ENCODE data around the gene GPR137C. TPM values are rescaled to one million over a fixed set of nuclear protein-coding genes. Genes with fewer than 3 reads are reported as not detected.

The GPR137C gene
- total and polyA plus RNA-seq, 2 of the 13 experiments (the other 11 are each of a cell fraction or from before 2014, with no cell fraction given): 0.34 to 0.51 TPM

DNA sequence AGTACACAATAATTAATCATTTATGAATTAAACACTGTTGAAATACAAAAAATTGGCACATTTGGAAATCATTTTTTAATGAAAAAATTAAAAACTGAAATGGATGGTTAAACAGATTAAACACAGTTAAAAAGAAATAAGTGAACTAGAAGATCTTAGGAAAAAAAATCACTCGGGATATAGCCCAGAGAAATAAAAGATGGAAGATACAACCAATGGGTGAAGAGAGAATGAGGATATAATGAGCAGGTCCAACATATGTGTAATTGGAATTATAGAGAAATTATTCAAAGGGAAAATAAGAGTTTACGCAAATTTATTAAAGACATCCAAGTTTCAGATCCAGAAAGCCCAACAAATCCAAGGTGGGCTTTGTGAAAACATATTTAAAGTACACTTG lies 6.1 kb downstream of the GPR137C start:
- in situ Hi-C loops (cut with HindIII; ENCODE audit: extremely low pct_ligation_motif_present, low pct_unique_long_range_greater_than_20kb) (no loop called here), intact Hi-C loops (cut with micrococcal nuclease; ENCODE audit: unreplicated experiment) (no loop called here)
- BruUV-seq (replicated peaks): no TSS peak
- no peak overlapping the region for H3K27ac ChIP-seq (ENCODE audit: extremely low read length, insufficient read depth, low read length)
- no peaks in the 10 kb centered on the region for H3K79me2 ChIP-seq (ENCODE audit: insufficient read depth, low read length)
- H3K4me1 ChIP-seq (ENCODE audit: insufficient read depth, low read length): peaks cover 12% of the 10 kb centered on the region
- H3K36me3 ChIP-seq (replicated peaks in 1 of 2; ENCODE audit: control insufficient read depth in 1 of 2, insufficient read depth in 2 of 2, low read length in 2 of 2): no peaks in the 10 kb centered on the region; a peak in 1 of 5 replicates
- POLR2A ChIA-PET: no interaction called here
- no peaks in the 10 kb centered on the region; a peak in 1 of 5 replicates for H3K27me3 ChIP-seq (ENCODE audit: control insufficient read depth in 1 of 2, insufficient read depth in 2 of 2, low read length in 2 of 2)
- peaks cover 4% of the 10 kb centered on the region; the same call in 1 of the 2 replicates for H3K9me3 ChIP-seq (ENCODE audit: low read length)
- no peak overlapping the region for H3K4me2 ChIP-seq (ENCODE audit: low read depth, low read length)
- no peak overlapping the region for H3K9ac ChIP-seq (ENCODE audit: insufficient read depth, low read depth, low read length)
- H3K4me3 ChIP-seq (replicated peaks in 1 of 3; ENCODE audit: insufficient read depth in 1 of 3, low read depth in 2 of 3, low read length in 3 of 3): no peak overlapping the region
- CTCF ChIA-PET (ENCODE audit: low intra/inter-chr PET ratio, low total read pairs): no interaction called here
- no peaks in the 10 kb centered on the region for H4K20me1 ChIP-seq (ENCODE audit: insufficient read depth, low read length)
- FAIRE-seq (no peak), ATAC-seq (no peak), DNase-seq (ENCODE audit: low spot score) (no peak)
- 91% methylated on average over 2 of the region's 2 CpGs for WGBS (ENCODE audit: low lambda C conversion rate)
- no peak overlapping the region for H2AFZ ChIP-seq (ENCODE audit: low read length)
- TF ChIP-seq BRCA1 (CRISPR knock-in tag; IDR thresholded peaks at IDR 0.05) (no peak), RELA (CRISPR knock-in tag; IDR thresholded peaks at IDR 0.05) (no peak), TBX3 (IDR thresholded peaks at IDR 0.05; ENCODE audit: borderline replicate concordance) (no peak), MZF1 (CRISPR knock-in tag; IDR thresholded peaks at IDR 0.05; ENCODE audit: borderline replicate concordance) (no peak), FOXO1 (CRISPR knock-in tag; IDR thresholded peaks at IDR 0.05) (no peak), NPAS2 (CRISPR knock-in tag; IDR thresholded peaks at IDR 0.05; ENCODE audit: borderline replicate concordance) (no peak), ZNF318 (CRISPR knock-in tag; IDR thresholded peaks at IDR 0.05) (no peak), ZNF703 (CRISPR knock-in tag; IDR thresholded peaks at IDR 0.05; ENCODE audit: borderline replicate concordance) (no peak), RXRB (CRISPR knock-in tag; IDR thresholded peaks at IDR 0.05; ENCODE audit: borderline replicate concordance) (no peak), RCOR2 (CRISPR knock-in tag; IDR thresholded peaks at IDR 0.05) (no peak)
- TF ChIP-seq, protein P1, sequence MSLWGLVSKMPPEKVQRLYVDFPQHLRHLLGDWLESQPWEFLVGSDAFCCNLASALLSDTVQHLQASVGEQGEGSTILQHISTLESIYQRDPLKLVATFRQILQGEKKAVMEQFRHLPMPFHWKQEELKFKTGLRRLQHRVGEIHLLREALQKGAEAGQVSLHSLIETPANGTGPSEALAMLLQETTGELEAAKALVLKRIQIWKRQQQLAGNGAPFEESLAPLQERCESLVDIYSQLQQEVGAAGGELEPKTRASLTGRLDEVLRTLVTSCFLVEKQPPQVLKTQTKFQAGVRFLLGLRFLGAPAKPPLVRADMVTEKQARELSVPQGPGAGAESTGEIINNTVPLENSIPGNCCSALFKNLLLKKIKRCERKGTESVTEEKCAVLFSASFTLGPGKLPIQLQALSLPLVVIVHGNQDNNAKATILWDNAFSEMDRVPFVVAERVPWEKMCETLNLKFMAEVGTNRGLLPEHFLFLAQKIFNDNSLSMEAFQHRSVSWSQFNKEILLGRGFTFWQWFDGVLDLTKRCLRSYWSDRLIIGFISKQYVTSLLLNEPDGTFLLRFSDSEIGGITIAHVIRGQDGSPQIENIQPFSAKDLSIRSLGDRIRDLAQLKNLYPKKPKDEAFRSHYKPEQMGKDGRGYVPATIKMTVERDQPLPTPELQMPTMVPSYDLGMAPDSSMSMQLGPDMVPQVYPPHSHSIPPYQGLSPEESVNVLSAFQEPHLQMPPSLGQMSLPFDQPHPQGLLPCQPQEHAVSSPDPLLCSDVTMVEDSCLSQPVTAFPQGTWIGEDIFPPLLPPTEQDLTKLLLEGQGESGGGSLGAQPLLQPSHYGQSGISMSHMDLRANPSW (CRISPR knock-in tag; IDR thresholded peaks at IDR 0.05; ENCODE audit: borderline replicate concordance): no peak

Data from HepG2 (cell line).